NCI-H460 (cell line): ENCODE data around the gene IL19. TPM values are rescaled to one million over a fixed set of nuclear protein-coding genes. Genes with fewer than 3 reads are reported as not detected.

Experiments used
- DNase-seq: peaks from one replicate; pipeline ENCODE4 v3.0.0-alpha.2; 2016; ENCODE audit warnings: low read depth; ENCODE audit errors: extremely low read depth
- total RNA-seq: library from RNA; depleted of rRNA; stranded (reverse); fragments of >200 nt; shearing (Covaris generic); gene quantifications from 2 replicates; pipeline ENCODE4 v1.2.3, GENCODE V29; 2014

Gene IL19
- total RNA-seq, 1 experiment from 2014 or later, result not detected

- no peak for DNase-seq
Measured at GRCh38 chr1:206828765-206829164, 58.2 kb downstream of the IL19 start.

- no peak for DNase-seq
Measured at GRCh38 chr1:206829282-206829681, 58.7 kb downstream of the IL19 start.

GRCh38 chr1:206829875-206830274 is 59.3 kb downstream of the IL19 start:
- DNase-seq, result no peak

- DNase-seq, result no peak
Measured at GRCh38 chr1:206831650-206832049, 61.1 kb downstream of the IL19 start.

GRCh38 chr1:206832352-206832880 is 61.8 kb downstream of the IL19 start:
- no peak for DNase-seq

GRCh38 chr1:206833106-206833680 is 62.6 kb downstream of the IL19 start:
- no peak for DNase-seq

GRCh38 chr1:206833801-206834200 is 63.2 kb downstream of the IL19 start:
- DNase-seq, result no peak

GRCh38 chr1:206834217-206834616 is 63.6 kb downstream of the IL19 start:
- no peak for DNase-seq

- DNase-seq, result no peak
Measured at GRCh38 chr1:206834711-206835110, 64.1 kb downstream of the IL19 start.

- DNase-seq, result no peak
Measured at GRCh38 chr1:206835186-206835585, 64.6 kb downstream of the IL19 start.

- DNase-seq, result no peak
Measured at GRCh38 chr1:206836111-206836510, 65.5 kb downstream of the IL19 start.

- DNase-seq, result no peak
Measured at GRCh38 chr1:206839006-206839560, 68.5 kb downstream of the IL19 start.

GRCh38 chr1:206839857-206840256 is 69.3 kb downstream of the IL19 start:
- no peak for DNase-seq

- no peak for DNase-seq
Measured at GRCh38 chr1:206841609-206842323, 71.2 kb downstream of the IL19 start.

- DNase-seq, result no peak
Measured at GRCh38 chr1:206842854-206843253, 72.3 kb downstream of the IL19 start.

- DNase-seq, result no peak
Measured at GRCh38 chr1:206843626-206844025, 73.1 kb downstream of the IL19 start.

- no peak for DNase-seq
Measured at GRCh38 chr1:206846487-206846886, 75.9 kb downstream of the IL19 start.

GRCh38 chr1:206847337-206847834 is 76.8 kb downstream of the IL19 start:
- no peak for DNase-seq

GRCh38 chr1:206847946-206848345 is 77.4 kb downstream of the IL19 start:
- no peak for DNase-seq

GRCh38 chr1:206850401-206850800 is 79.8 kb downstream of the IL19 start:
- DNase-seq, result no peak

- DNase-seq, result no peak
Measured at GRCh38 chr1:206851341-206852010, 80.9 kb downstream of the IL19 start.
